Embryonic facial prominence (tissue), 1 donor: Measurements from ENCODE around the gene DENND5B.
"Not testable (repeated sequence)": the region's sequence is repeated elsewhere in the genome, so short reads cannot be mapped to it uniquely, and the experiment has no call there.

Source experiments
- DNase-seq: peaks from one replicate; pipeline ENCODE4 v3.0.0-alpha.2; 2016; ENCODE audit errors: extremely low spot score

DENND5B gene

DNA sequence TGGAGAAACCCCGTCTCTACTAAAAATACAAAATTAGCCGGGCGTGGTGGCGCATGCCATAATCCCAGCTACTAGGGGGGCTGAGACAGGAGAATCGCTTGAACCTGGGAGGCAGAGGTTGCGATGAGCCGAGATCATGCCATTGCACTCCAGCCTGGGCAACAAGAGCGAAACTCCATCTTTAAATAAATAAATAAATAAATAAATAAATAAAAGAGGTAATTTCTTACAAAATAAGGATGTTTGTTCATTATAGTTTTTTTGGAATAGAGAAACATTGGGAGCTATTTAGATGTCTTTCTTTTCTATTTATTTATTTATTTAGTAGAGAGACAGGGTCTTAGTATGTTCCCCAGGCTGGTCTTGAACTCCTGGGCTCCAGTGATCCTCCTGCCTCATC lies 213.7 kb downstream of the DENND5B start:
- DNase-seq = not testable (repeated sequence)

GRCh38 chr12:31375422-31375821 lies 215.5 kb downstream of the DENND5B start:
- not testable (repeated sequence) for DNase-seq

- no peak for DNase-seq
Observed at GRCh38 chr12:31371256-31371620, 219.7 kb downstream of the DENND5B start.

DNA sequence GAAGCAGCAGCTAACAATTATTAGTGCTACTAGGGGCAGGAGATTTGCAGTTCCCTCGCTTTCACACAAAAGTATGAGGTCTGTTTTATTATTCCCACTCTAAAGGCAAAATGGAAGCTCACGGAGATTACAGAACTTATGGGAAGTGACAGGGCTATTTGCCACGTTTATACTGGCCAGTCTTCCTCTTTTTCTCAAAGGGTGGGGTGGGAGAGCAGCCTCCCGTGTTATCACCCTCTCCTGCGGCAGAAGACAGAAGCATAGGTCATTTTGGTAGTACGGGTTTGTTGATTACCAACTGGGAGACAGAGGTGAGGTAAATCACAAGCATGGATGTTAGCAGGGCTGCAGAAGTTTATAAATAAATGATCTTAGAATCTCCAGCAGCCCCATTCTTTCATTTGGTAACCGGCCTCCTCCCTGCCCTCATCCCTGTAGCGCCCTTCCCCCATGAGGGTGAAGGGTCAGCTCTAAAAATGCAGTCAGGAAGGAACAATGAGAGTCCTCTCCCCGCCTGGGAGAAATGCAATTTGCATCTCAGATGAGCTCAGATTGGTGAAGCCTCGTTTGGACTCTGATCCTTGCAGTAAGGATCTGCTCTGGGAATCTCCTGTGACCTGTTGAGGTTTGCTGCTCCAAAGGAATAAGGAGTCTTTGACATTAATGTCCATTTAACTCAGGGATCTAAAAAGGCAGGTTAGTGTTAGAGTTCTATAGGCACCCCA lies 220.2 kb downstream of the DENND5B start:
- DNase-seq = no peak

DNA sequence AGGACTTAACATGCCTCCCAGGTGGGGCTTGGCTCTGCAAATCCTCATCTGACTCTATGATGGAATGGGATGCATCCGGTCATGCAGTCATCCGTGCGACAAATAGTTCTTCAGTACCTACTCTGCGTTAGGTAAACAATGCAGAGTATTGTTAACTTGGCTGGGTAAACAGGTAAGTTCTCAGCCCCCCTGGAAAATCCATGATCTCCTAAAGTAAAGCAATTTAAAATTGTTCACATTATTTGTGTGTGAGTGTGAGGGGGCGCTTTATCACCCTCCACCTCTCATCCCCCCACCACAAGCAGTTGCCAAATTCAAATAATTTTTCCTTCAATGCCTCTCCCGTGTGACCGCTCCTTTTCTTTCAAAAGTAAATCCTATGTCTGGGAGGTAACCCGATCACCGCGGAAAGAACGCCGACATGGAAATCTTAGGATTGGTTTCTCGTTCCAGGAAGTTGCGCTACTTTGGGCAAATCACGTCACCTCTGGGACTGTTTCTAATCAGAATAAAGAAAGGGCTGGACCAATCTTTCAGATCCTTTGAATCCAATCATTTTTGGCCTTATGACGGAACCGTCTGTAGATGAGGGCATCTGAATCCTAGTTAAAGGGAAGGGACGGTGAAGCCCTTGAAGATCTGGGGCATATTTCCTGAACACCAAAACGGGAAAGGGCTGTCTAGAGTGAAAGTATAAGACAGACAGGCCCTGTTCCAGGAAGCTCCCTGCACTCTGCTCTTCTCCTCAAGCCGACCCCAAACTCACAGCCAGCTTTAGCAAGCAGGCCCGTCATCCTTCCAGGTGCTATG lies 221.0 kb downstream of the DENND5B start:
- DNase-seq = peak; percentile 88

DNA sequence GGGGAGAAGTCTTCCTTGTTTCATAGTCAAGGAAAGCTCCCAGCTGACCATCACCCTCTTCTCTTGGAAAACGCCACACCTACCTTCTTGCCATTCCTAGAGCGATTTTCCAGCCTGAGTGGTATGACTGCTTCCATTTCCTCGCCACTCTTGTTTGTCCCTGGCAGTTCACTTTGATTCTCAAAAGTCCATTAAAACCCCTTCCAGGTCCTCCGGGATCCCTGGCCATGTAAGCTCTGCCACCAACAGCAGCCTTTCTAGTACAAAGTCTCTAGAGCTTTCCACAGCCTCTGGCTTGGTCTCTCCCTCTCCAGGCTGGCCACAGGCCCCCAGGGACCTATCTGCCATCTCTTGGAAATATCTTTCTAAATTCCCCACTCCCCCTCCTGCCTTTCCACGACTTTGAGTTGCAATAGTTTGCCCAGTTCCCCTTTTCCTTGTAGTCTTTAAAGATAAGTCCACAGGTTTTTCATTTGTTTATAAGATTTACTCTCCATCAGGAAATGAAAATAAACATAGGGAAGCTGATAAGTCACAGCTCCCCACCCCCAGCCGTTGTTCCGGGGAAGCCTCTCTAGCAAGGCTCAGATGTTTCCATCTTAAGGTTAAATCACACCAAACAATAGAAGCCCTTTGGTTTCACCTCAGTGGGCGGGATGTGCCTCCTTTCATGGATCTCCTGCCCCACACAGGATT lies 222.1 kb downstream of the DENND5B start:
- no peak for DNase-seq

DNA sequence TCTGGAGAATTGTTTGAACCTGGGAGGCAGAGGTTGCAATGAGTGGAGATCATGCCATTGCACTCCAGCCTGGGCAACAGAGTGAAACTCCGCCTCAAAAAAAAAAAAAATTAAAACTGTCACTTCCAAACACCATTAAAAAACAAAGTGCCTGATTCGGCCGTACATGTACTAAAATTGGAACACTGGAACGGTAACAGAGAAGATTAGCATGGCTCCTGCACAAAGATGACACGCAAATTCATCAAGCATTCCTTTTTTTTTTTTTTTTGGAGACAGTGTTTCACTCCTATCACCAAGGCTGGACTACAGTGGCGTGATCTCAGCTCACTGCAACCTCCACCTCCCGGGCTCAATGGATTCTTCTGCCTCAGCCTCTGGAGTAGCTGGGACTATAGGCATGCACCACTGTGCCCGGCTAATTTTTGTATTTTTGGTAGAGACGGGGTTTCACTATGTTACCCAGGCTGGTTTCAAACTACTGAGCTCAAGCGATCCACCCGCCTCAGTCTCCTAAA lies 224.8 kb downstream of the DENND5B start:
- DNase-seq = no peak

- DNase-seq = no peak
Observed at GRCh38 chr12:31363831-31364230, 227.1 kb downstream of the DENND5B start.

DNA sequence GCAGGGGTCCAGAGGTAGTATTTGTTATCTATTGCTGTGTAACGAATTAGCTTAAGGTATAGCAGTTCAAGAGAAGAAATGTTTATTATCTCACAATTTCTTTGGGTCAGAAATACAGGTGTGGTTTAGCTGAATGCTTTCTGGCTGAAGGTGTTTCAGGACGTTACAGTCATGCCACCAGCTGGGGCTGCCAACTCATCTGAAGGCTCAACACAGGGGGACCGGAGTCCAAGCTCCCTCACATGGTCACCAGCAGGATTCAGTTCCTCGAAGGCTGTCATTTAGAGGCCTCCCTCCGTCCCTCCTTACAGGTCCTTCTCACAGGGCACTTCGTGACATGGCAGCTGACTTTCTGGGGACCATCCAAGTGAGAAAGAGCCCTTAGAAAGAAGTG lies 227.5 kb downstream of the DENND5B start:
- DNase-seq = no peak

GRCh38 chr12:31362759-31363415 lies 228.0 kb downstream of the DENND5B start:
- no peak for DNase-seq

- DNase-seq = no peak
Observed at GRCh38 chr12:31362115-31362758, 228.7 kb downstream of the DENND5B start.

GRCh38 chr12:31361730-31362114 lies 229.2 kb downstream of the DENND5B start:
- DNase-seq = no peak

DNA sequence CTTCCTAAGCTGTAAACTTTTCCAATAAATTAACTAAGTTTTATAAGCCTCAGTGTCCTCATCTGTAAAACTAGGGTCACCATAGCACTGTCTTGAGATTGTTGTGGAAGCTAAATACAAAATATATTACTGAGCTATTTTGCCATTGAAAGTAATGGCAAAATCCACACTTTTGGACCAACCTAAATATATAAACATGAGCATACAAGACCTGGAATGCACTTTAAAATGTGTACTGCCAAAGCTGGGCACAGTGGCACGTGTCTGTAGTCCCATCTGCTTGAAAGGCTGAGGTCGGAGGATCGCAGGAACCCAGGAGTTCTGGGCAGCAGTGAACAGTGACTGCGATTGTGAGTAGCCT lies 235.2 kb downstream of the DENND5B start:
- no peak for DNase-seq

DNA sequence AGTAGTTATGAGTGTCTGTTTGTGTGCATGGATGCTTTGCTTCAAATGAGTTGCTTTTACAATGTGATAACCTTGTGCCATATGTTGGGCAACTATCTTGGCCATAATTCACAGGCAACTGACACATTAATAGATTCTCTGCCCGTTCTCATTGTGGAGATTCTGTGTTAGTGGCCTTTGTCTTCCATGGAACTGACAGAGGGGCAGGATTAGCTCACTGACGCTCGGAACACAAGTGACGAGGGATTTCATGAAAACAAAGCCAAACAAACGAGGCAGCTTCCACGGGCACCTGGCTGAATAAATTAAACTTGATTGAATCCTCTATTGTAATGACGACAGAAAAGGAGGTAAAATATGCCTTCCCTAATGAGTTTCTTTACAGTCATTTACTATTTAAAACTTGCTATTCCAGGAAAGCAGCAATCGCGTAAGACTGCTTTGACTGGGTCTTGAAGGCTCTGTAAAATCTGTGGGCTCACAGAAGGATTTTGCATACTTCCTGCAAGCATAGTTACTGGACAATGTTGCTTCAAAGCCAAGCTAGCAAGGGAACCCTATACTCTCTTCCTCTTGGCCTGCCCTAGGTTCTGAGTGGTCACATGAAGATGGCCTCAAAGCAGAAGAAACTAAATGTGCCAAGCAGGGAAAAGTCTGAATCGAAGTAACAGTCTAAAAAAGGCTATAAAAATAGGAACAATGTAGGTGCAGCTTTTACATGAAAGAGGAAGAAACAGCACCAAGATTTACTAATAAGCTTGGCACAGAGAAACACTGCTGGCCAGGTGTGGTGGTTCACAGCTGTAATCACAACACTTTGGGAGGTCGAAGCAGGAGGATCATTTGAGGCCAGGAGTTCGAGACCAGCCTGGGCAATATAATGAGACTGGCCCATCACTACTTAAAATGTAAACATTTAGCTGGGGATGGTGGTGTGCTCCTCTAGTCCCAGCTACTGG lies 236.9 kb downstream of the DENND5B start:
- DNase-seq = no peak

DNA sequence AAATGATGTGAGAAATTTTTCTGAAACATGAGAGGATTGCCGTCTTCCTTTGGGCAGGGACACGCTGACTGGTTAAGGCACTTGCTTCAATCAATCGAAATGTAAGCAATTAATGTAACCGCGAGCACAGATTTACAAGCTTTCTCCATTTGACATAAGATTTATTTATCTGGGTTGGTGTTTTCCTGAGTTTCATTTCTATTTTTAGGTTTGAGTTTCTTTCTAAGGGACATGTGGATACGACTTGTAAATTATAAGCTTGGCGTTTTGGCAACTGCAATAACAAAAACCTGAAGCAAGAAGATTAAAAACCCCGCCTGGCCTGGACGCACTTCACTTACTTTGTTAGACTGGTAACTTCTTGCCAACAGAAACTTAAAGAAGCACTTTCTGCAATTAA lies 244.7 kb downstream of the DENND5B start:
- no peak for DNase-seq

- DNase-seq = no peak
Observed at GRCh38 chr12:31343139-31343538, 247.8 kb downstream of the DENND5B start.

DNA sequence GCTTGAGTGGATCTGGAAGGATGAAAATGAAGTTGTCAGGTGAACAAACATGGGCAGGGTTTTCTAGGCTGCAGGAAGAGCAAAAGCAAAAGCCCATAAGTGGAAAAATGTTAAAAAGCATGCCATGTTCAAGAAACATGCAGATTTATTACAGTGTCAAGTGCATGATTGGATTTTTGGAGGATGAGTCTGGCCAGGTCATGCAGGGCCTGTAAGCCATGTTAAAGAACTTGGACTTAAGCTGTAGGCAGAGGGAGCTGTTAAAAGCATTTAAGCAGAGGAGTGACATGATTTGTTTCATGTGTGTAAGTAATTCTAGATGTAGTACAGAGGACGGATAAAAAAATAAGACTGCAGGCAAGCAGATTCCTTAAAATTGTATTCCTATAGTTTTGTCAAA lies 248.7 kb downstream of the DENND5B start:
- no peak for DNase-seq

- DNase-seq = no peak
Observed at GRCh38 chr12:31339831-31340622, 250.9 kb downstream of the DENND5B start.

- no peak for DNase-seq
Observed at GRCh38 chr12:31337952-31338351, 253.0 kb downstream of the DENND5B start.
